ENCODE results near the gene NOSIP.

DNA sequence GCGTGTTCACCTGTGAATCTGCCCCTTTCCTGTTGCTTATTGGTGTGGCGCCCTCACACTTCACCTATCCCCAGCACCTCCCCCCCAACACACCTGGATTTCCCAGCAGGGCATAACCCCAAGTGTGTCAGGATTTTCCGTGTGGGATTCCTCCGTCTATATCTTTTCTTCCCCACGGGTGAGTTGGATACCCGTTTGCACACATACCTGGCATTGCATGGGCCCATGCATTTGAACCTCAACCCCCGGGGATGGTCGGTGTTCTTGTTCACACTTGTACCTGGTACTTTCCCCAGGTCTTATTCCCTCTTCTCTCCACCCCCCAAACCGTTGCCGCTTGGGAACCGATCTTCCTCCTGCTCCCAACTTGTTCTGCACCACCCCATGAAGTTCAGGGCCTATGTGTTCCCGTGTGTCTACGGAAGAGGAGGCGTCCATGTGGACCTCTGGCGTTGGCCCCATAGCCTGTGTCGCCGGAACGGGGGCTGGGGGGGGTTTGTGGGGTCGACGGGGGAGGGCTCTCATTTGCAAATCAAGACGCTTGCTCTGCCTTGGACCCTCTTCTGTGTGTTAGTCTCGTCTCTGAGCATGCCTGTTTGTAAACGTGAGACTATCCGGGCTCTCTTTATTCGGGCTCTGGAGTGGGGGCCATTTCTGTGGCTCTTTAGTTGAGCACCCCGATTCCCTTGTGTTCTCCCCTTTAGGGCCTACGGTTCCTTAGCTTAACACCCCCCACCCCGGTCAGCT lies 12.3 kb upstream of the NOSIP start:
- TF ChIP-seq, protein P1, sequence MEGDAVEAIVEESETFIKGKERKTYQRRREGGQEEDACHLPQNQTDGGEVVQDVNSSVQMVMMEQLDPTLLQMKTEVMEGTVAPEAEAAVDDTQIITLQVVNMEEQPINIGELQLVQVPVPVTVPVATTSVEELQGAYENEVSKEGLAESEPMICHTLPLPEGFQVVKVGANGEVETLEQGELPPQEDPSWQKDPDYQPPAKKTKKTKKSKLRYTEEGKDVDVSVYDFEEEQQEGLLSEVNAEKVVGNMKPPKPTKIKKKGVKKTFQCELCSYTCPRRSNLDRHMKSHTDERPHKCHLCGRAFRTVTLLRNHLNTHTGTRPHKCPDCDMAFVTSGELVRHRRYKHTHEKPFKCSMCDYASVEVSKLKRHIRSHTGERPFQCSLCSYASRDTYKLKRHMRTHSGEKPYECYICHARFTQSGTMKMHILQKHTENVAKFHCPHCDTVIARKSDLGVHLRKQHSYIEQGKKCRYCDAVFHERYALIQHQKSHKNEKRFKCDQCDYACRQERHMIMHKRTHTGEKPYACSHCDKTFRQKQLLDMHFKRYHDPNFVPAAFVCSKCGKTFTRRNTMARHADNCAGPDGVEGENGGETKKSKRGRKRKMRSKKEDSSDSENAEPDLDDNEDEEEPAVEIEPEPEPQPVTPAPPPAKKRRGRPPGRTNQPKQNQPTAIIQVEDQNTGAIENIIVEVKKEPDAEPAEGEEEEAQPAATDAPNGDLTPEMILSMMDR (IDR thresholded peaks at IDR 0.05) = no peak
- TF ChIP-seq POLR2A (IDR thresholded peaks at IDR 0.05) = no peak
